Measurements from ENCODE around the gene HMGN4. TPM values are rescaled to one million over a fixed set of nuclear protein-coding genes. Genes with fewer than 3 reads are reported as not detected.

Gene HMGN4
- total and polyA plus RNA-seq, 2 of the 8 experiments (the other 6 are each of a cell fraction or from before 2014, with no cell fraction given) = 23.4 to 66.4 TPM

DNA sequence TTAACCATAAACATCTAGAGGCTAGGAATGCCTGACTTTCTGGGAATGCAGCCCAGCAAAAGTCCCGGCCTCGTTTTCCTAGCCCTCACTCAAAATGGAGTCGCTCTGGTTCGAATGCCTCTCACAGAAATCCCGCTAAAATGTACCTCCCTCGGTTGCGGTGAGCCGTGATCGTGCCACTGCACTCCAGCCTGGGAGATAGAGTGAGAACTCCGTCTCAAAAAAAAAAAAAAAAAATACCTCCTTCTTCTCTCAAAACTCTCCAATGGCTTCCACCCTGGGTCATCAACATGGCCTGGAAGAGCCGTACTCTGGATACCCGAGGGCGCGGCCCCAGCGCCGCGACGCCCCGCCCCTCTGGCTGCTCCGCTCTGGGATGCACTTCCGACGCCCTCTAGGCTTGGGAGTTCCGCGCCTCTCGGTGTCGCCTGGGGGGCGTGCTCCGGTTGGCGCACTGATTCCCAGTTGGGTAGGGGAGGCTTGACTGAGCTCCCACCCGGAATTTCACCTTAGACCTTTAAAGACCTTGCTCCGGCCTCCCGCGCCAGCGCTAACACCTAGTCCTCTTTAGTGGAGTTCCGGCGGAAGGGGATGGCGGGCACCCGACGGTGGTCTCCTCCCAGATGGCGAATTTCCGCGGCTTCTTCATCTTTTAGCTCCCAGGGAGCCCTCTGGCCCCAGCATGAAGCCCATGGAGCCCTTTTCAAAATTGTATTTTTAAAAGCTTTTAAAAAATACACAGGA lies 12.3 kb downstream of the HMGN4 start (continued):
- TF ChIP-seq NRF1 (IDR thresholded peaks at IDR 0.05; ENCODE audit: low read depth, low read length) (no peak), POLR2A (IDR thresholded peaks at IDR 0.05; ENCODE audit: control extremely low read depth in 1 of 2, low read depth in 2 of 2, low read length in 2 of 2) (peak in 1 of 2 experiments; percentile 69; a peak in 2 of 3 replicates), SIN3A (conservative IDR thresholded peaks at IDR 0.05 in 1 of 2, IDR thresholded peaks at IDR 0.05 in 1 of 2; ENCODE audit: low read depth in 1 of 2, low read length in 2 of 2) (peak in 1 of 2 experiments; percentile 68; a peak in 2 of 4 replicates), BACH1 (IDR thresholded peaks at IDR 0.05; ENCODE audit: low read length) (peak; percentile 31; the same call in 1 of the 2 replicates), TAF7 (optimal IDR thresholded peaks at IDR 0.05; ENCODE audit: borderline replicate concordance, low read depth, low read length) (no peak), RBBP5 (IDR thresholded peaks at IDR 0.05; ENCODE audit: borderline replicate concordance, low read depth, low read length) (peak; percentile 86), RXRA (IDR thresholded peaks at IDR 0.05; ENCODE audit: insufficient read depth, low read depth, low read length) (no peak), POU5F1 (IDR thresholded peaks at IDR 0.05; ENCODE audit: low read depth, low read length) (no peak), KDM4A (IDR thresholded peaks at IDR 0.05; ENCODE audit: low read depth, low read length, severe bottlenecking) (peak; percentile 84), JUND (IDR thresholded peaks at IDR 0.05; ENCODE audit: low read length) (no peak), YY1 (IDR thresholded peaks at IDR 0.05; ENCODE audit: low read depth, low read length) (peak; percentile 89), ATF2 (IDR thresholded peaks at IDR 0.05; ENCODE audit: low read length) (no peak), RAD21 (IDR thresholded peaks at IDR 0.05 in 1 of 2, conservative IDR thresholded peaks at IDR 0.05 in 1 of 2; ENCODE audit: low read depth in 2 of 2, low read length in 2 of 2) (peak; percentile 0 to 7; a peak in 1 of 4 replicates), CHD2 (IDR thresholded peaks at IDR 0.05; ENCODE audit: low read length) (no peak), CHD1 (IDR thresholded peaks at IDR 0.05; ENCODE audit: low read depth, low read length) (no peak), HDAC2 (IDR thresholded peaks at IDR 0.05; ENCODE audit: borderline replicate concordance in 1 of 2, low read depth in 2 of 2, low read length in 2 of 2) (0 out of 4 replicates have a peak, but pooled peaks of 1 of the 2 experiments have one; percentile 35), SP1 (IDR thresholded peaks at IDR 0.05; ENCODE audit: low read depth, low read length) (peak; percentile 7; the same call in 1 of the 2 replicates), ZNF274 (IDR thresholded peaks at IDR 0.05; ENCODE audit: borderline replicate concordance, extremely low read depth, low read length) (no peak)
- TF ChIP-seq, protein P1, sequence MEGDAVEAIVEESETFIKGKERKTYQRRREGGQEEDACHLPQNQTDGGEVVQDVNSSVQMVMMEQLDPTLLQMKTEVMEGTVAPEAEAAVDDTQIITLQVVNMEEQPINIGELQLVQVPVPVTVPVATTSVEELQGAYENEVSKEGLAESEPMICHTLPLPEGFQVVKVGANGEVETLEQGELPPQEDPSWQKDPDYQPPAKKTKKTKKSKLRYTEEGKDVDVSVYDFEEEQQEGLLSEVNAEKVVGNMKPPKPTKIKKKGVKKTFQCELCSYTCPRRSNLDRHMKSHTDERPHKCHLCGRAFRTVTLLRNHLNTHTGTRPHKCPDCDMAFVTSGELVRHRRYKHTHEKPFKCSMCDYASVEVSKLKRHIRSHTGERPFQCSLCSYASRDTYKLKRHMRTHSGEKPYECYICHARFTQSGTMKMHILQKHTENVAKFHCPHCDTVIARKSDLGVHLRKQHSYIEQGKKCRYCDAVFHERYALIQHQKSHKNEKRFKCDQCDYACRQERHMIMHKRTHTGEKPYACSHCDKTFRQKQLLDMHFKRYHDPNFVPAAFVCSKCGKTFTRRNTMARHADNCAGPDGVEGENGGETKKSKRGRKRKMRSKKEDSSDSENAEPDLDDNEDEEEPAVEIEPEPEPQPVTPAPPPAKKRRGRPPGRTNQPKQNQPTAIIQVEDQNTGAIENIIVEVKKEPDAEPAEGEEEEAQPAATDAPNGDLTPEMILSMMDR (IDR thresholded peaks at IDR 0.05; ENCODE audit: control extremely low read depth in 1 of 3, insufficient read depth in 1 of 3, low read depth in 1 of 3, low read length in 3 of 3) = peak in 1 of 3 experiments; percentile 6; a peak in 1 of 4 replicates
